GM10248 (cell line): ENCODE results near the gene BCAS2.

Source experiments
- CTCF ChIA-PET: fragments of 300-600 bp; sonication (Branson Sonifier 250); formaldehyde crosslinking; extraction: SDS; loops from one replicate; lab custom pipeline; 2021; ENCODE audit warnings: antibody characterized with exemption; lab: Yijun Ruan, JAX
- POLR2A ChIA-PET: fragments of 350-650 bp; sonication (Branson Sonifier 250); formaldehyde crosslinking; extraction: SDS; loops from one replicate; lab custom pipeline; 2020; ENCODE audit warnings: antibody characterized with exemption; lab: Yijun Ruan, JAX
- DNase-seq: peaks from one replicate; pipeline ENCODE4 v3.0.0; 2012; ENCODE audit errors: extremely low spot score
- TF ChIP-seq, protein P1 (sequence below): IDR thresholded peaks from 2 replicates; pipeline ENCODE4 v1.5.1; 2012; ENCODE audit warnings: mild to moderate bottlenecking, low read depth; ENCODE audit errors: extremely low read depth, missing control alignments, control extremely low read depth

Gene BCAS2

DNA sequence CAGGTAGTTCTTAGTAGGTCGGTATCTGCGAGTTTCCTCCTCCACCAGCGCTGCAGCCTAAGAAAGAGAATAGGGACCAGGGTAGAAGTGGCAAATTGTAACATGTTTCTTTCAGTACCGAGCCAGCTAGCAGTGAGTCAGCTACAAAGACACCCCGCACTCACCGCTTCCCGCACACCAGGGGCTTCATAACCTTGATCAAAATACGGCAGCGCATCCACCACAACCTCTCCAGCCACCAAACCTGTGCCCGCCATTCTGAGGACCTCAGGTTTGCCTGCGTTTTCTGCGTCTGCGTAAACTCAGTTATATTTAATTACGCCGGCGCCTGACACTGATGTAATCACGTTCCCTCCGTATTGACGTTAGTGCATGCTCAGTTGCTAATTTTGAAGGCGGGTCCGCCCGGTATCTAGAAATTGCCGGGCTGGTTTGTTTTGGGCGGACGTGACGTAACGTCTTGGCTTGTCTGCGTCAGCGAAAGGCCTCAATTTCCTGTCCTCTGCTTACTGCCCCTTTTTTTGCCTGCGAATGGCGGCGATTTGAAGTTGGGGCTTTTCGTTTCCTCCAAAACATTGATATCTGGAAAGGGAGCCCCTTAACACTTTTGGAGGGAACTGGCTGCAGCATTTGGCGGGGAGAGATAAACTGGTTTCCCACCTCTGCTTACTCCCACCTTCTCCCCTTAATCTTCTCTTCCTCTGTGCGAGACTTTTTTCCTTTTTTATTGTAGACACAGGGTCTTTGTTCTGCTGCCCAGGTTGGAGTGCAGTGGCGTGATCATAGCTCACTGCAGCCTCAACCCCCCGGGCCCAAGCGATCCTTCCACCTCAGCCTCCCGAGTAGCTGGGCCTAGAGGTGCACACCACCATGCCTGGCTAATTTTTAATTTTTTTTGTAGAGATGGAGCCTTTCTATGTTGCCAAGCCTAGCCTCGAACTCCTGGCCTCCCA lies at the start of gene BCAS2:
BCAS2 (minus strand) TSS at position 281 of the 953 bp plus-strand sequence; CDS start at position 257, 24 bp downstream.
- POLR2A ChIA-PET: interaction anchor here (0.7 kb wide), 1 partner anchor 10 kb away, joined by 3 read pairs; no protein-coding TSS in a partner anchor
- peak; percentile 88 for DNase-seq
- TF ChIP-seq, protein P1, sequence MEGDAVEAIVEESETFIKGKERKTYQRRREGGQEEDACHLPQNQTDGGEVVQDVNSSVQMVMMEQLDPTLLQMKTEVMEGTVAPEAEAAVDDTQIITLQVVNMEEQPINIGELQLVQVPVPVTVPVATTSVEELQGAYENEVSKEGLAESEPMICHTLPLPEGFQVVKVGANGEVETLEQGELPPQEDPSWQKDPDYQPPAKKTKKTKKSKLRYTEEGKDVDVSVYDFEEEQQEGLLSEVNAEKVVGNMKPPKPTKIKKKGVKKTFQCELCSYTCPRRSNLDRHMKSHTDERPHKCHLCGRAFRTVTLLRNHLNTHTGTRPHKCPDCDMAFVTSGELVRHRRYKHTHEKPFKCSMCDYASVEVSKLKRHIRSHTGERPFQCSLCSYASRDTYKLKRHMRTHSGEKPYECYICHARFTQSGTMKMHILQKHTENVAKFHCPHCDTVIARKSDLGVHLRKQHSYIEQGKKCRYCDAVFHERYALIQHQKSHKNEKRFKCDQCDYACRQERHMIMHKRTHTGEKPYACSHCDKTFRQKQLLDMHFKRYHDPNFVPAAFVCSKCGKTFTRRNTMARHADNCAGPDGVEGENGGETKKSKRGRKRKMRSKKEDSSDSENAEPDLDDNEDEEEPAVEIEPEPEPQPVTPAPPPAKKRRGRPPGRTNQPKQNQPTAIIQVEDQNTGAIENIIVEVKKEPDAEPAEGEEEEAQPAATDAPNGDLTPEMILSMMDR: no peak
- CTCF ChIA-PET: interaction anchor here (2.4 kb wide), 1 partner anchor 17 kb away, joined by 7 read pairs; no protein-coding TSS in a partner anchor

DNA sequence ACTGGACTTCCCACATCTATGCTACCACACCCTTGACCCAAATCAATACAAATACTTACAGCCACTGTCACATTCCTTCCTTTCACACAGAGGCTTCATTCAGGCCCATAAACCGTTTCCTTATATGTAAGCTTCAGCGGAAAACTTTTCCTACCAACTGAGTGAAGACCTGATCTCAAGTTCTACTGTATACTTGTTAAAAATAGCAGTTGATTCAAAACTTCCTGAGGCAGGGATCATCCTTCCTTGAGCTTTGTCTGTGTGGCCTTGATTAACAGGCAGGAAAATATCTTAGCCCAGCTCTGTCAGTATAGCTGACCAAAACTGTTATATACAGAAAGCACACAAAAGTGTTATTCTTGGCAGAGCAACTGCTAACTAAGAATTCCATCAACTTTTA lies 45.7 kb upstream of the BCAS2 start:
- no peak for DNase-seq
- ChIA-PET CTCF (interaction anchor here (0.7 kb wide), 1 partner anchor 485 kb away, joined by 3 read pairs; no protein-coding TSS in a partner anchor), POLR2A (no interaction called here)
- TF ChIP-seq, protein P1: no peak

DNA sequence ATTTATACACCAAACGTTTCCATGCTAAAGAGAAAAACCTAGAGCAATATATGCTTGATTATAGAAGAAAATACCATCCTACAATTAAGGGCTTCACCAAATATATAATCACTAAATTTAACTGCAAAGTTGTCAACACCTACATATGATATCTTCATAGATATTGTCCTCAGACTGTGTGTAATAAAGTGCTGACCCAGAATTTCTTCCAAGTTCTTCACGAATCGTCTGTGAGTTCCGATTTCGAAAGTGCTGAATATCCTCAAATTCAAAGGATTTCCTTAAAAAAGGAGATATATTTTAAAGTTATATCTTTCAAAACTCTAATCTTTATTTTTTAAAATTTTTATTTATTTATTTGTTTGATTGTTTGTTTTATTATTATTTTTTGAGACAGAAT lies 41.9 kb upstream of the BCAS2 start:
- ChIA-PET CTCF (interaction anchor here (1.3 to 1.4 kb wide), 2 partner anchors 8 to 49 kb away, joined by 3 to 4 read pairs; no protein-coding TSS in a partner anchor), POLR2A (no interaction called here)
- DNase-seq: no peak
- TF ChIP-seq, protein P1: no peak

DNA sequence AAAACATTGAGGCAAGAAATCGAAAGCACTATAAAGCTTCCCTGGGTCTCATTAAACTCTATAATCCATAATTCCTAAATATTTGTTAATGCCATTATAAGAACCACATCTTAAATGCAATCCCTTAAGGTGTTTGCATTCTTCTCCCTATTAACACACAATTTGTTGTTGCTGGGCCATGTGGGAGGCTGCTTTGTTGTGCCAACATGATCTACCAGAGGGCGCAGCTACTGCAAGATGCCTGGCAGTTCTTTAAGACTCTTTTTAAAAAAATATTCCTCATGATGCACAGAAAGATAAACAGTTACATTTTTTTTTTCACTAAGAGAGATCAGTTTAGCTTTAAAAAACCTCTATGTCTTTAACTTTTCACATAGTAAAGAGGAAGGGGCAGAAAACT lies 39.0 kb upstream of the BCAS2 start:
- POLR2A ChIA-PET: no interaction called here
- TF ChIP-seq, protein P1: no peak
- DNase-seq: no peak
- CTCF ChIA-PET: interaction anchor here (1.1 to 1.8 kb wide), 3 partner anchors 10 to 12 kb away, joined by 3 to 5 read pairs (median 3); no protein-coding TSS in a partner anchor

DNA sequence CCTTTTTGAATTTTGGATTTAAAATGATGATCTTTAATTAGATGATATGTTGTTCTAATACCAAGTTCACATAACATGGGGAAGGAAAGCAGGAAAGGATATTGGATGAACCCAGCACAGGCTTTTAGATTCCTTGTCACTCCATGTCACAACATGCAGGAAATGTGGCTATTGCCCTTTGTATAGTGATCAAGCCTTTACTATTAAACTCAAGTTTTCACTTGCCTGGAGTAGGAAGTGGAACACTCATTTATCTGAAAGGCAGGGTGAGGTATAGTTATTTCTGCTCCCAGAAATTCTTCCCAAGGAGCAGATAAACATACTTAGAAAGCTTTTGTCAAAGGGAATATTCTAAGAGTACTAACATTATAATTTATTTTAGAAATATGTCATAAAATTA lies 37.2 kb upstream of the BCAS2 start:
- ChIA-PET POLR2A (no interaction called here), CTCF (interaction anchor here (1.2 kb wide), 1 partner anchor 272 kb away, joined by 3 read pairs; no protein-coding TSS in a partner anchor)
- no peak for DNase-seq
- TF ChIP-seq, protein P1: no peak

DNA sequence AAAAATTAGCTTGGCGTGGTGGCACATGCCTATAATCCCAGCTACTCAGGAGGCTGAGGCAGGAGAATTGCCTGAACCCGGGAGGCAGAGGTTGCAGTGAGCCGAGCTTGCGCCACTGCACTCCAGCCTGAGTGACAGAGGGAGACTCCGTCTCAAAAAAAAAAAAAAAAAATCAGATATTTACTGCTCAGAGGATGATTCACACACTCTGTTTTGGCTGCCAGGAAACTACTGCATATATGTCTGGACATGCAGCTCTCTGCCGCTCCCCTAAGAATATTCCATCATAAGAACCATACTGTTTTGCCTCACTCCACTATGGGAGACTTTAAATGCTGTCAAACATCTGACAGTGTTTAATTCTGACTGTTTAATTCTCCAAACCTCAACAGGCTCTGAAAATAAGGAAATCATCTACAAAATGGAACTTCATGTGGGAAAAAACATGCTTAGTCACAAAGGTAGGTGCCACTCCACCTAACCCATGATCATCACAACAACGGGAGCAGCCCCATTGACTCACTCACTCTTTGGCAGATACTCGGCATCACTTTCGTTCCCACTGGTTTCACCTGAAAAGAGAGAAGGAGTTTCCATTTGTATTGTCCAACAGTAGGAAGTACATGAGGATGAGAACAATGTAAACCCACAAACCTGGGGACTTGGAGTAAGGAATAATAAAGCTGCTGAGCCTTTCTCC lies 29.3 kb upstream of the BCAS2 start:
- no peak for DNase-seq
- CTCF ChIA-PET: no interaction called here
- TF ChIP-seq, protein P1: no peak
- POLR2A ChIA-PET: no interaction called here
